Gastrocnemius medialis (tissue), 4 donors: Measurements from ENCODE around the gene C3orf22.

ENCODE experiments used
- CTCF ChIP-seq, 5 experiments: fragments of 450-650 bp in 3 of 5; fragments of 200-600 bp in 2 of 5; sonication (generic) in 2 of 5; IDR thresholded peaks in 4 of 5; conservative IDR thresholded peaks in 1 of 5; 1 replicate in 4 of 5; 2 replicates in 1 of 5; pipeline ENCODE4 v1.5.1; 2016 to 2019; ENCODE audit warnings: antibody characterized with exemption in 5 of 5, mild to moderate bottlenecking in 3 of 5, moderate library complexity in 3 of 5
- POLR2A ChIP-seq, 2 donors: fragments of 450-650 bp; IDR thresholded peaks; one replicate each; pipeline ENCODE4 v1.6.1; 2017; ENCODE audit warnings: antibody characterized with exemption in 2 of 2, mild to moderate bottlenecking in 2 of 2, moderate library complexity in 2 of 2

GRCh38 chr3:126502656-126503055 lies 56.1 kb downstream of the C3orf22 start:
- no peak for TF ChIP-seq CTCF (IDR thresholded peaks at IDR 0.05 in 4 of 5, conservative IDR thresholded peaks at IDR 0.05 in 1 of 5)
- no peak for TF ChIP-seq POLR2A (IDR thresholded peaks at IDR 0.05)
